Endometrial microvascular endothelial cells (primary cell): Measurements from ENCODE around the gene UBE3A. TPM values are rescaled to one million over a fixed set of nuclear protein-coding genes. Genes with fewer than 3 reads are reported as not detected.

Experiments
- in situ Hi-C: cut with HindIII; loops from 2 replicates; pipeline ENCODE4 v1.10.0; 2017; ENCODE audit warnings: low sequenced_read_pairs, low pct_unique_long_range_greater_than_20kb; ENCODE audit errors: inconsistent ontology term
- total RNA-seq: library from RNA; depleted of rRNA; stranded (reverse); fragments of >200 nt; gene quantifications from one replicate; pipeline ENCODE4 v1.2.3, GENCODE V29; 2015; ENCODE audit errors: inconsistent ontology term

The UBE3A gene
- total RNA-seq, 1 donor from 2014 or later: 29.9 TPM

DNA sequence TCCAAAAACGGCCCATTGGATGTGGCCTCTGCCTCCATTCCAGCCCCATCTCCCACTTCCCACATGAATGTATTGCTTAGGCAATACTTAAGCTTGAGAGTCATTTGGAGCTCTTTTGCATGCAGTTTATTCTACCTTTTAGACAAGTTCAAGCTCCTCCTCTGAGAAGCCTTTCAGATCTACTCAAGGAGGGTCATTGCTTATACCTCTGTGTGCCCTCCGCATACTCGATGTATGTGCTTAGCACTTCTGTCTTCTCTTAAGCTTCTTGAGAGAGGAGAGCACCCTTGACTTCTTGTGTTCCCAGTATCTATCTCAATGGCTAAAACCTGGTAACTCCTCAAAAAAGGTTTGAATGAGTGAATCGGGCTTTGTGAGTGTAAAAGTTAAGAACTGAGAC, 6.6 kb upstream of the UBE3A start:
- in situ Hi-C loops: no loop called here

DNA sequence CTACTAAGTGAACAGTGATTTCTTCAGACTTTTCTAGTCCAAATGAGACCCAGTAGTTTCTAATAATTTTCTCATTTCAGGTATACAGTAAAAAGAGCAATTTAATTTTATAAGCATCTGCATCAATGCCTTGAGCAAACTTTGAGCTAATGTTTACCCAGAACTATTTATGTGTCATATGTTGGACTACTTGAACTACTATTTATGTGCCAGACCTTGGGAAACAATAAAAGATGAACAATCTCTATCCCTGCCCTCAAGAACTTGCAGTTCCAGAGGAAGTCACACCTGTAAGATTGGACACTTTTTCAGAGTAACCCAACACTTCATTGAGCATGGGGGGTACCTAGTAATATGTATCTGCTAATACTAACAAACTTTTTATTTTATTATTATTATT, 2.3 kb upstream of the UBE3A start:
- in situ Hi-C loops: no loop called here

DNA sequence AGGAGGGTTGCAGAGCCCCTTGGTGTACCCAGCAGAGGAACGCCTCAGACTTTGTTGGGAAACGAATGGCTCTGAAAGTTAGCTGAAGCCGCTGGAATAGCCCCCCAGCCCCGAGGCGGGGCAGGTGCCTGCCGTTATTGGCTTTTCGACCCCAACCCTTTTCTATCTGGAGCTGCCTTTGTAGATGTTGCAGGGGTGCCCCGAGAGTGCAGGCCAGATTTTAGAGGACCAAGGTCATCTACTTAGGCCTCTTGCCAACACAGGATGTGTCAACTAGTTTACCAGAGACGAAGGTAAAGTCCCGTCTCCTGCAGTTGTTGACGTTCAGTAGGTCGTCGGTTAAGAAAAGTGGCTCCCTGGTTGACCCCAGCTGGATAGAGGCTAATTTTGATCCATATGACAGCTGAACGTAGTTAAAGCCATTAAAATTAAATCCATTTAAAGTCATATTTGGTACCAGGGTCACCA, 579 bp upstream of the UBE3A start:
- in situ Hi-C loops: no loop called here

DNA sequence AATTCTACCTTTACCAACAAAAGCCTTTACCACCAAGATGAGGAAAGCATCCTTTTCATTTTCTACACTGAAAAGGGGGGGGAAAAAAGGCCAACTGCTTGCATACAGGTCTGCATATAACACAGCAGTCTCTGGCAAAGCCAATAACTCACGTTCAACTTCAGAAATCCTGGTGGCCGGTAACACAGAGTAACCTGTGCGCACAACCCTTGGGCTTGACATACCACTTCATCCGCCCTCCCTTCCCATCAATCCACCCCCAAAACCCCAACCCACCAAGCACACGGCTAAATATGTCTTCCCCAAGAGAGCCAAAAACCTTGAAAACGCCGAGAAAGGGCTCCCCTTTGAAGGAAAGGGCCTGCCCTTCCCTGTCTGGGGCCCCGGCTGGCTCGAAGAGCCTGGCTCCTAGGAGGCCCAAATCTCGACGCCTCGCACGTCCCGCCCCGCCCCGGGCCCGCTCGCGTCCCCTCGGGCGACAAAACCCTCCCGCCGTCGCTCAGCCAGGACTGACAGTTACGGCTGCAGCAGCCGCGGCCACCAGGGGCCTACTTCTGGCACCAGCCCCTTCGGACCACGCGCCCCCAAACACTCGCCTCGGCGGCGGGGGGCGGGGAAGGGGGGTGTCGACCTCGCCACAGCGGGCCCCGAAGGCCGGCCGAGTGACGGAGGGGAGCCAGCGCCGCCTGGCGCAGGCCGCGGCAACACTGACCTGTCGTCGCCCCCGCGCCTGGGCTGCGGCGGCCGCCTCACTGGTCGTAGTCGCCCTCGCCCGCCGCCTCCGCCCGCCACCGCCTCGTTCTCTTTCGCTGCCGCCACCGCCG, 835 bp downstream of the UBE3A start:
- in situ Hi-C loops: no loop called here

- in situ Hi-C loops: no loop called here
Observed at GRCh38 chr15:25436707-25437106, 2.1 kb downstream of the UBE3A start.

DNA sequence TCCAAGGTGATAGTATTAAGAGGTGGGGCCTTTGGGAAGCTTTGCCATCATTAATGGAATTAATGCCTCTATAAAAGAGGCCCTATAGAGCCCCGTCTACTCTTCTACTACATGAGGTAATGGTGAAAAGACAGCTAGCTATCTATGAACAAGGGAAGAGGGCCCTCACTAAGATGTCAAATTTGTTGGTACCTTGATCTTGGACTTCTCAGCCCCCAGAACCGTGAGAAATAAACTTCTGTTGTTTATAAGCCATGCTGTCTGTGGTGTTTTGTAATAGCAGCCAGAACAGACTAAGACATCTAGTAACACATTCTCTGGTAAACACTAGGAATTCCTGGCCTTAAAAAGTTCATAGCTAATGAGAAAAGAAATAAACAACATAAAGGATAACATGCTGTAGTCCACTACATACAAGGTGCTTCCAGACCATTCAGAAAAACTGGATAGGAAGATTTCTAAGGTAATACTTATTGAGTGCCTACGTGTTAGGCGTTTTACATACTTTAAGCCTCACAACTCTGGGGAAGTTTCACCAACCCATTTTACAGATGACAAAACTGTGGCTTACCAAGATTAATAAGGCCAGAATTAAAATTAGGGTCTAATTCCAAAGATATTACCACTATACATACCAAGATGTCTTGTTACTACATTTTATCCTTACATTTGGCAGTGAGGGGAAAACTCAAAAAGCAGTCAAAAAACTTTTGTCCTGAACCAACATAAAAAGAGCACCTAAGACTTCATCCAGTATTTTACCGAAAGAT, 3.2 kb downstream of the UBE3A start:
- in situ Hi-C loops: no loop called here

DNA sequence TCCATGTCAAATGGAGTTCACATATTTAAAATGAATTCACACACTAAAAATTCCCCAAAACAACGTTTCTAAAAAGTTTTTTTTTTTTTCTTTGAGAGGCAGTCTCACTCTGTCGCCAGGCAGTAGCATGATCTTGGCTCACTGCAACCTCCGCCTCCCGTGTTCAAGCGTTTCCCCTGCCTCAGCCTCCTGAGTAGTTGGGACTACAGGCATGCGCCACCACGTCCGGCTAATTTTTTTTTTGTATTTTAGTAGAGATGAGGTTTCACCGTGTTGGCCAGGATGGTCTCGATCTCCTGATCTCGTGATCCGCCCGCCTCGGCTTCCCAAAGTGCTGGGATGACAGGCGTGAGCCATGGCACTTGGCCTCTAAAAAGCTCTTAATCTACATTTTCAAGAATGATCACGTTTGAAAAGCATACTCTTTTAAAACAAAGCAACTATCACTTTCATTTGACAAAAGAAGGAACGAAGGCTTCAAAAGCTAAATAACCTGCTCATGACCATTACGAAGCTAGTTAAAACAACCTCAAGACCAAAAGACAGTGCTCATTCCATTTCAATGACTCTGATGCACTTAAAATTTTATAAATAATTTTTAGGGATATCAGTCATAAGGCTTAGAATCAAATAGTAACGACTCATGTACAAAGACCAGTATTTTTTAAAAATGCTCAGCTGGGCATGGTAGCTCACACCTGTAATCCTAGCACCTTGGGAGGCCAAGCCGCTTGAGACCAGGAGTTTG, 5.5 kb downstream of the UBE3A start:
- in situ Hi-C loops: no loop called here

DNA sequence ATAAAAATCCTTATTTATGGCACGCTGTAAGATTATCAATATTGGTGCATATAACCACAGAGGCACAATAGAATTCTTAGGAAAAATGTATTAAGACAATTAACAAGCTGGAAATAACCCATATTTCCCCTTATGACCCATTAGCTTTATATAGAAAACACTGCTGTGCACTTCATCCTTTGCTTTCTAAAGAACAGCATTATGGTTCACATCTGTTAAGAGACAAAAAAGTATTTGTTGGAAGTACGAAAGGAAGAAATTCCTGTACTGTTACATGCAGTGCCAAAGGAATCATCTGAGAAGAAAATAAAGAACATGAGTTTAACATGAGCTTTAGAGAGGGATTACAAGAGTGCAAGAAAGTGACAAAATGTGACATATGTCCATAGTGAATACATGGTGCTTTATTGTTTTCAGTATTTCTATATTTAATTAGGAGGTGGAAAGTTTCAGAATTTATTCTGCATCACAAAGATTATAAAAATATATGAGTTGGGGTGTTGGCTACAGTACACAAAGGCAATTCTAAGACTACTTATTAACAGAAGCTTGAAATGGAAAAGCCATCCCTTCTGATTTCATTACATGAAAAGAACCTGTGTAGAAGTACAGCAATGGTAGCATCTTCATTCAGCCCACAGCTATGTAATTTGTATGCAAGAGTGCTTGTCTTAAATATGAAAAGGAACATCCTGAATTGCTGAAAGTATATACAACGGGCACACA, 6.8 kb downstream of the UBE3A start:
- in situ Hi-C loops: no loop called here

DNA sequence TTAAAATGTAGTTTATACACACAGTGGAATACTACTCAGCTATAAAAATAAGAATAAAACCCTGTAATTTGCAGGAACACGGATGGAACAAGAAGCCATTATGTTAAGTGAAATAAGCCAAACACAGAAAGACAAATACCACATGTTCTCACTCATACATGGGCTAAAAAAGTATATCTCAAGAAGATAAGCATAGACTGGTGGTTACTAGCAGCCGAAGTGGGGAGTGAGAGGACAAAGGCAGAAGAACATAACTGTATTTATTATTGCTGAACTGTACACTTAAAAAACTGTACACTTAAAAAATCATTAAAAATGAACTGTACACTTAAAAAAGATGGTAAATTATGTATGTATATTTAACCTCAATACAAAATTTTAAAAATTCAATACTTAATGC, 11.0 kb downstream of the UBE3A start:
- in situ Hi-C loops: no loop called here

DNA sequence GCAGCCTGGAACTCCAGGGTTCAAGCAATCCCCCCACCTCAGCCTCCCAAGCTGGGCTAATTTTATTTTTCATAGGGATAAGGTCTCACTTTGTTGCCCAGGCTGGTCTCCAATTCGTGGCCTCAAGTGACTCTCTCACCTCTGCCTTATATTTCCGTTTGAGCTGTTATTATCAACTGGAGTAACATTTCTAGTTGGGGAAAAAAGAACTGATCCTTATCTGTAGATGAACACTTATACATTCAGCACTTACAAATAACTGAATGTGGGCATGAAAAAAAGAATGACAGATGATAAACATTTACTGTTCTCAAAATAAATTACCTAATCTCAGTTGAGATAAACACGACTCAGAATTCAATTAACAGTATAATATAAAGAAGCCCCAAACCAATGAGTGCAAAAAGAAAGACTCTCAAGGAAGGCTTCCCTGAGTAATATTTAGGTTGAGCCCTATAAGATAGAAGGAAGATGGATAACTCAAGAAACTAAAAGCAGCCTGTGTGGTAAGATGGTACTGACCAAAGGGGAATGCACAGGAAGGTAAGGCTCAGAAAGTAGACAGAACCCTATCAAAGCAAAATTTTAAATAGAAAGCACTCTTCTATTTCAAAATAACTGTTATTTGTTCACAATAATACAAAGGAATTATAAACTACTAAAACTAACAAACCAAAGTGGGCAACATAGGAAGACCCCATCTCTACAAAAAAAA, 11.8 kb downstream of the UBE3A start:
- in situ Hi-C loops: no loop called here

DNA sequence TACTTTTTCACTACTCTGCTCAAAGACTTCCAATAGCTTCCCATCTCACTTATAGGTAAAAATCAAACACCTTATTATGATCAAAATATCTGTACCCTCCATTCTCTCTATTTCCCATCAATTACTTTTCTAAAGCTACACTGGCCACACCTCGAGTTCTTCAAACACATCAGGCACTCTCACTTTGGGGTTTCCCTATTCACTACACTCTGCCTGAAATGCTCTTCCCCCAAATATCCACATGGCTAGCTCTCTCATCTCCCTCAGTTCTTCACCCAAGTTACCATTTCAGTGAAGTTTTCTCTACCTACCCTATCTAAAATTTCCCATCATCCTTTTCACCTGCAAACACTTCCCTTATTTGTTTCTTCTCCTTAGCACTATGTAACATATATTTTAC, 14.8 kb downstream of the UBE3A start:
- in situ Hi-C loops: no loop called here

GRCh38 chr15:25422021-25422420, 16.8 kb downstream of the UBE3A start:
- in situ Hi-C loops: no loop called here

- in situ Hi-C loops: no loop called here
Observed at GRCh38 chr15:25418202-25418601, 20.6 kb downstream of the UBE3A start.

- in situ Hi-C loops: no loop called here
Observed at GRCh38 chr15:25417604-25418003, 21.2 kb downstream of the UBE3A start.

DNA sequence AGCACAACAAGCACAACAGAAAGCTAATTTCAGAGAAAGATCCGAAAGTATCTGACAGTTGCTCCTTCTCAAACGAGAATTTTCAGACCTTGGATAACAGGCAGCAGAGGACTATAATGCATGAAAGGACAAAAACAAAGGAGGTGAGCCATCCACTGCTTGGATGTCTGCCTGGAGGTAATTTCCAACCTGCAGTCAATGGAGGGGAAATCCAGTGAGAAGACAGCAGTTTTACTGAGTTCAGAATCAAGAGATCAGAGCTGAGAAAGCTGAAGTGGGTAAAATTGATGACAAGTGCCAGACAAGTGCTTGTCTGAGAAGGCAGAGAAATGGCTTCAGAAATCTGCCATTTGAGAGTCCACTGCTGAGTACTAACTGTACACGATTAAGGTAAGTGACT, 22.1 kb downstream of the UBE3A start:
- in situ Hi-C loops: no loop called here

DNA sequence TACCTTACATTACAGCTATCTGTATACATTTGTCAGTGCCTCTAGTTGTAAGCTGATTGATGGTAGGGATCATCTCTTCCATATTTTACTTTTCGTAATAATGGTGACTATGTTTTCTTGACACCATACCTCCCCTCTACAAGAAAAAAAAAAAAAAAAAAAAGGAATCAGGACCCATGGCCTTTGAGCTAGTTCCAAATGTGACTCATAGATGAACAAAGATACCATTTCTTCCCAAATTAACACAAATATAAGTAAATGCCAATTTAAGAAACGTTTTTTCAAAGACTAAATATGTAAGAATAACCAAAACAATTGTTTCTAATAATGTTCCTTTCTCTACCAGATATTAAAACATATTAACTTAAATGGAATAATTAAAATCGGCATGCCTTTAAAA, 23.1 kb downstream of the UBE3A start:
- in situ Hi-C loops: no loop called here

- in situ Hi-C loops: no loop called here
Observed at GRCh38 chr15:25415217-25415616, 23.6 kb downstream of the UBE3A start.

DNA sequence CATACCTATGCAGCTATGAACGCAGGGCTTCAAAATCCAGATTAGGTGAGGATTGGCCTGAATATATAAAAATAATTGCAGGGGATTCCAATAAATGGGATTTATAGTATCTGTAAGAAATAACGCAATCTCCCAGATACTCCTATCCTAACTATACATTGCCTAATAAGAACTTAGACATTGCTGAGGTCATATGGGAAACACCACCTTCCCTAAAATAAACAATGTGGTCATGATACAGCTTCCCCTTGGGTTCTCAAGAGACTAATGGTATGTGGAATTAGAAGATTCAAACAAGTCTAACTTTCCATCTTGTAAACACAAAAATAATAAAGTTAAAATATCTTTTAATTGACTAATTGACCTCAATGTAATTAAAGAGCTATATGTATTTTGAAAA, 28.2 kb downstream of the UBE3A start:
- in situ Hi-C loops: no loop called here
